ENCODE results near the gene KRT85. TPM values are rescaled to one million over a fixed set of nuclear protein-coding genes. Genes with fewer than 3 reads are reported as not detected.

KRT85 gene
- total RNA-seq, 1 donor from 2014 or later = not detected

GRCh38 chr12:52327830-52328500 lies 39.3 kb downstream of the KRT85 start:
- intact Hi-C loops (cut with micrococcal nuclease) = loop anchor here (1.0 kb wide), 1 partner anchor 172 kb away; no protein-coding TSS in a partner anchor
- peaks cover 11% of the 10 kb centered on the region for H3K4me1 Mint-ChIP-seq
- H3K27me3 Mint-ChIP-seq = peaks cover 25% of the 10 kb centered on the region
- H3K36me3 Mint-ChIP-seq (ENCODE audit: low read depth) = no peaks in the 10 kb centered on the region
- H3K27ac Mint-ChIP-seq = no peak overlapping the region
- DNase-seq = no peak
- H3K9me3 Mint-ChIP-seq = no peaks in the 10 kb centered on the region
- H3K4me3 Mint-ChIP-seq = no peak overlapping the region

GRCh38 chr12:52327052-52327829 lies 40.0 kb downstream of the KRT85 start:
- peak; percentile 91 for DNase-seq
- intact Hi-C loops (cut with micrococcal nuclease) = loop anchor here (1.0 kb wide), 1 partner anchor 171 kb away; no protein-coding TSS in a partner anchor
- Mint-ChIP-seq H3K4me1 (peaks cover 11% of the 10 kb centered on the region), H3K36me3 (ENCODE audit: low read depth) (no peaks in the 10 kb centered on the region), H3K27me3 (peaks cover 29% of the 10 kb centered on the region), H3K9me3 (no peaks in the 10 kb centered on the region), H3K27ac (no peak overlapping the region), H3K4me3 (no peak overlapping the region)

- Mint-ChIP-seq H3K27ac (no peak overlapping the region), H3K36me3 (ENCODE audit: low read depth) (no peaks in the 10 kb centered on the region), H3K27me3 (peaks cover 31% of the 10 kb centered on the region), H3K4me1 (peaks cover 11% of the 10 kb centered on the region), H3K4me3 (no peak overlapping the region), H3K9me3 (no peaks in the 10 kb centered on the region)
- DNase-seq = no peak
- intact Hi-C loops (cut with micrococcal nuclease) = no loop called here
Observed at GRCh38 chr12:52324153-52324444, 43.2 kb downstream of the KRT85 start.

- Mint-ChIP-seq H3K9me3 (no peaks in the 10 kb centered on the region), H3K4me3 (no peak overlapping the region), H3K36me3 (ENCODE audit: low read depth) (no peaks in the 10 kb centered on the region), H3K27me3 (peaks cover 33% of the 10 kb centered on the region), H3K4me1 (peaks cover 11% of the 10 kb centered on the region), H3K27ac (no peak overlapping the region)
- DNase-seq = no peak
- intact Hi-C loops (cut with micrococcal nuclease) = no loop called here
Observed at GRCh38 chr12:52323416-52324152, 43.7 kb downstream of the KRT85 start.

- peaks cover 34% of the 10 kb centered on the region for H3K27me3 Mint-ChIP-seq
- H3K4me1 Mint-ChIP-seq = peaks cover 11% of the 10 kb centered on the region
Observed at GRCh38 chr12:52323001-52323400, 44.3 kb downstream of the KRT85 start.

GRCh38 chr12:52322069-52322468 lies 45.2 kb downstream of the KRT85 start:
- intact Hi-C loops (cut with micrococcal nuclease) = no loop called here
- peaks cover 32% of the 10 kb centered on the region for H3K27me3 Mint-ChIP-seq
- DNase-seq = no peak
- H3K9me3 Mint-ChIP-seq = no peaks in the 10 kb centered on the region
- no peak overlapping the region for H3K27ac Mint-ChIP-seq
- H3K4me3 Mint-ChIP-seq = no peak overlapping the region
- peaks cover 3% of the 10 kb centered on the region for H3K4me1 Mint-ChIP-seq
- no peaks in the 10 kb centered on the region for H3K36me3 Mint-ChIP-seq (ENCODE audit: low read depth)

More at GRCh38 chr12:52323001-52323400, 44.3 kb downstream of the KRT85 start:
- intact Hi-C loops (cut with micrococcal nuclease) = no loop called here
- DNase-seq = no peak
- no peak overlapping the region for H3K27ac Mint-ChIP-seq
- H3K36me3 Mint-ChIP-seq (ENCODE audit: low read depth) = no peaks in the 10 kb centered on the region
- no peaks in the 10 kb centered on the region for H3K9me3 Mint-ChIP-seq
- H3K4me3 Mint-ChIP-seq = no peak overlapping the region

GRCh38 chr12:52321418-52321817 lies 45.9 kb downstream of the KRT85 start:
- no peak overlapping the region for H3K27ac Mint-ChIP-seq
- no peaks in the 10 kb centered on the region for H3K9me3 Mint-ChIP-seq
- H3K36me3 Mint-ChIP-seq (ENCODE audit: low read depth) = no peaks in the 10 kb centered on the region
- peaks cover 28% of the 10 kb centered on the region for H3K27me3 Mint-ChIP-seq
- intact Hi-C loops (cut with micrococcal nuclease) = no loop called here
- H3K4me1 Mint-ChIP-seq = no peaks in the 10 kb centered on the region
- H3K4me3 Mint-ChIP-seq = no peak overlapping the region
- no peak for DNase-seq

- Mint-ChIP-seq H3K4me1 (no peaks in the 10 kb centered on the region), H3K4me3 (no peak within 1 kb of the TSS), H3K27me3 (peaks cover 26% of the 10 kb centered on the region), H3K36me3 (ENCODE audit: low read depth) (no peaks in the 10 kb centered on the region), H3K27ac (no peak within 1 kb of the TSS), H3K9me3 (no peaks in the 10 kb centered on the region)
- intact Hi-C loops (cut with micrococcal nuclease) = no loop called here
- DNase-seq = no peak
Observed at GRCh38 chr12:52320784-52321400, 46.4 kb downstream of the KRT85 start, which contains the start of gene KRT83. KRT83 (minus strand) TSS chr12:52321398; CDS start chr12:52321335, 63 bp downstream.

GRCh38 chr12:52319097-52319496 lies 48.2 kb downstream of the KRT85 start:
- H3K36me3 Mint-ChIP-seq (ENCODE audit: low read depth) = no peaks in the 10 kb centered on the region
- peaks cover 22% of the 10 kb centered on the region for H3K27me3 Mint-ChIP-seq
- H3K4me3 Mint-ChIP-seq = no peak overlapping the region
- H3K27ac Mint-ChIP-seq = no peak overlapping the region
- H3K4me1 Mint-ChIP-seq = no peaks in the 10 kb centered on the region
- intact Hi-C loops (cut with micrococcal nuclease) = no loop called here
- no peaks in the 10 kb centered on the region for H3K9me3 Mint-ChIP-seq
- no peak for DNase-seq

- H3K4me1 Mint-ChIP-seq = no peaks in the 10 kb centered on the region
- DNase-seq = no peak
- no peak overlapping the region for H3K27ac Mint-ChIP-seq
- intact Hi-C loops (cut with micrococcal nuclease) = no loop called here
- no peaks in the 10 kb centered on the region for H3K36me3 Mint-ChIP-seq (ENCODE audit: low read depth)
- peaks cover 28% of the 10 kb centered on the region for H3K27me3 Mint-ChIP-seq
- H3K9me3 Mint-ChIP-seq = no peaks in the 10 kb centered on the region
- no peak overlapping the region for H3K4me3 Mint-ChIP-seq
Observed at GRCh38 chr12:52318241-52318990, 48.9 kb downstream of the KRT85 start.

GRCh38 chr12:52317468-52318052 lies 49.7 kb downstream of the KRT85 start:
- Mint-ChIP-seq H3K36me3 (ENCODE audit: low read depth) (no peaks in the 10 kb centered on the region), H3K4me3 (no peak overlapping the region), H3K27ac (no peak overlapping the region), H3K9me3 (no peaks in the 10 kb centered on the region), H3K27me3 (peaks cover 30% of the 10 kb centered on the region), H3K4me1 (no peaks in the 10 kb centered on the region)
- intact Hi-C loops (cut with micrococcal nuclease) = no loop called here
- DNase-seq = no peak

- Mint-ChIP-seq H3K4me1 (no peaks in the 10 kb centered on the region), H3K4me3 (no peak overlapping the region), H3K27ac (no peak overlapping the region), H3K36me3 (ENCODE audit: low read depth) (no peaks in the 10 kb centered on the region), H3K27me3 (peaks cover 32% of the 10 kb centered on the region), H3K9me3 (no peaks in the 10 kb centered on the region)
- DNase-seq = no peak
- intact Hi-C loops (cut with micrococcal nuclease) = no loop called here
Observed at GRCh38 chr12:52316701-52317100, 50.6 kb downstream of the KRT85 start.

GRCh38 chr12:52316290-52316689 lies 51.0 kb downstream of the KRT85 start:
- Mint-ChIP-seq H3K9me3 (no peaks in the 10 kb centered on the region), H3K4me3 (no peak overlapping the region), H3K27ac (no peak overlapping the region), H3K36me3 (ENCODE audit: low read depth) (no peaks in the 10 kb centered on the region), H3K4me1 (no peaks in the 10 kb centered on the region), H3K27me3 (peaks cover 36% of the 10 kb centered on the region)
- intact Hi-C loops (cut with micrococcal nuclease) = no loop called here
- DNase-seq = no peak
